GM19452 (cell line): ENCODE results near the gene RAPGEF2.
"Not testable (repeated sequence)": the region's sequence is repeated elsewhere in the genome, so short reads cannot be mapped to it uniquely, and the experiment has no call there.

Source experiments
- ATAC-seq: cut with Tn5 transposase; IDR thresholded peaks from one replicate; pipeline ENCODE4 v1.9.1; 2021; ENCODE audit not compliant: unreplicated experiment

The RAPGEF2 gene

DNA sequence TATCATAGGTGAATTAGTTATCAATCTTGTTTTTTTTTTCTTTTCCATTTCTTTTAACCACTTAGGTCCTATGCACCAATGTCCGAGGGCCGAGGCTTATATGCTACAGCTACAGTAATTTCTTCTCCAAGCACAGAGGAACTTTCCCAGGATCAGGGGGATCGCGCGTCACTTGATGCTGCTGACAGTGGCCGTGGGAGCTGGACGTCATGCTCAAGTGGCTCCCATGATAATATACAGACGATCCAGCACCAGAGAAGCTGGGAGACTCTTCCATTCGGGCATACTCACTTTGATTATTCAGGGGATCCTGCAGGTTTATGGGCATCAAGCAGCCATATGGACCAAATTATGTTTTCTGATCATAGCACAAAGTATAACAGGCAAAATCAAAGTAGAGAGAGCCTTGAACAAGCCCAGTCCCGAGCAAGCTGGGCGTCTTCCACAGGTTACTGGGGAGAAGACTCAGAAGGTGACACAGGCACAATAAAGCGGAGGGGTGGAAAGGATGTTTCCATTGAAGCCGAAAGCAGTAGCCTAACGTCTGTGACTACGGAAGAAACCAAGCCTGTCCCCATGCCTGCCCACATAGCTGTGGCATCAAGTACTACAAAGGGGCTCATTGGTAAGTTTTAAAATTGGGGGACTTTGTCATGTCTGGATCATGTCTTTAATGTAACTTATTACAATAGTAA is 250.7 kb downstream of the RAPGEF2 start:
- ATAC-seq, result no peak

DNA sequence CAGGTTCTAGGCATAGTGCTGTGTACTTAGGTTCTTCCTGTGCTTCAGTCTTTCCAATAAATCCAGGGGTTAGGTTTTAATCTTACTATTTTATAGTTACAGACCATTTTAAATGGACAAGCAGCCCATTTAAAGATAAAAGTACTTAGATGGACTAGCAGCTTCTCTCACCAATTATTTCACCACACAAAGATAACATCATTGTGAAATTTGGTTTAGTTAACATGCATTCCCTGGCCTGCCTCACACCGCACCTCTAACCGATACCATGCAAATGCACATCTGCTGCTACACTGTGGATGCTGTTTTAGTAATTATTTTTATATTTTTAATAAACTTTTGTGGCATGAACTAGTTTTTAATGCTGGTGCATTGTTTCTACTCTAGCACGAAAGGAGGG is 252.6 kb downstream of the RAPGEF2 start:
- no peak for ATAC-seq

DNA sequence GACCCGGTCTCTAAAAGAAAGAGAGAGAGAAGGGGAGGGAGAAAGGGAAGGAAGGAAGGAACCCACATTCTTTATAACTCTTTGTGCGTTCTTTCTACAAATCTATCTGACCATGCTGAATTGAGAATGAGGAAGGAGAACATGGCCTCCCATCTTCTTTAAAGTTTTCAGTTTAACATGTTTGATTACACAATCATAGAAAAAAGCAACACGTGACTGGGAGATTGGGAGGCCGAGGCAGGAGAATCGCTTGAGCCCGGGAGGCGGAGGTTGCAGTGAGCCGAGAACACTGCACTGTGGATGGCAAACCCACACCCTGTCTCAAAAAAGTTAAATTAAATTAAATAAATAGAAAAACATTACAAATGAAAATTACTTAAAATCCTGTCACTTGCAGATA is 254.5 kb downstream of the RAPGEF2 start:
- no peak for ATAC-seq

DNA sequence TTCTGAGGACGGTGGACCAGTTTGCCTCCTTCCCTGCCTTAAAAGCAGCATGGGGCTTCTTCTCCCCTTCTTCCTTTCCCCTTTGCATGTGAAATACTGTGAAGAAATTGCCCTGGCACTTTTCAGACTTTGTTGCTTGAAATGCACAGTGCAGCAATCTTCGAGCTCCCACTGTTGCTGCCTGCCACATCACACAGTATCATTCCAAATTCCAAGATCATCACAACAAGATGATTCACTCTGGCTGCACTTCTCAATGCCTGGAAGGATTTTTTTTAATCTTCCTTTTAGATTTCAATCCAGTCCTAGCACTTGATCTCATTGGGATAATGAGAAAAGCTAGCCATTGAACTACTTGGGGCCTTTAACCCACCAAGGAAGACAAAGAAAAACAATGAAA is 255.3 kb downstream of the RAPGEF2 start:
- no peak for ATAC-seq

DNA sequence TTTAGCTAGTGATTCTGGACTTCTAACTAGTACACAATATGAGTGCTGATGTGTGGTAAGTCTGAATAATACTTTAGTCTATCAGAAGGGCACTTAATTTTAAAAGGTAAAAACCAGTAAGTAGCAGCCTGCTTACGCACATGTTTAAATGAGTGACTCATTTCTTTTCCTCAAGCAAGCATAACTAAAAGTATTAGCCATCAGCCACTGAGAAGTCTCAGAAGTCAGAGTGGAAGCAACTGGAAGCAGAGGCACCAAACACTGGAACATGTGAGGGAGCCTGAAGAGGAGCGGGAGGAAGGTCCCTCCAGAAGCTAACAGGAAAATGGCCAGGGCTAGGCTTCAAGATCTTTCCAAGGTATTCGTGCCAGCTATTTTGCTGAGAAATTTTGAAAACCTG is 257.7 kb downstream of the RAPGEF2 start:
- no peak for ATAC-seq

DNA sequence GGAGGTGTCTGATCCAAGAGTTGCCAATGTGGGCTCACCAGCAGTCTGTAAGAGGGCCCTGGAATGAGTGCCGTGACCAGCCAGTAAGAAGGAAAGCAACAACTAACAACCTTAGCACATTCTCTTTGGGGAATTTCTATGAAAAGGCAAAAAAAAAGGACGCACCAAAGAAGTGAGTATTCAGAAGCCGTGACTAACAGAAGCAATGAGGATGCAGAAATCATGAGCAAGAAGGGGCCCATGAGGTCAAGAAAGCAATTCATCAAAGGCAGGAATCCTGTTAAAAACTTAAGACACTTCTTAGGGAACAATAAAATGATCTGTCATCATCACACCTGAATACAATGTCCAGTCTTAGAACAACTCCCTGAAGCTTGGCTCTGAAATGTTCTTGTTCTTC is 260.5 kb downstream of the RAPGEF2 start:
- no peak for ATAC-seq

DNA sequence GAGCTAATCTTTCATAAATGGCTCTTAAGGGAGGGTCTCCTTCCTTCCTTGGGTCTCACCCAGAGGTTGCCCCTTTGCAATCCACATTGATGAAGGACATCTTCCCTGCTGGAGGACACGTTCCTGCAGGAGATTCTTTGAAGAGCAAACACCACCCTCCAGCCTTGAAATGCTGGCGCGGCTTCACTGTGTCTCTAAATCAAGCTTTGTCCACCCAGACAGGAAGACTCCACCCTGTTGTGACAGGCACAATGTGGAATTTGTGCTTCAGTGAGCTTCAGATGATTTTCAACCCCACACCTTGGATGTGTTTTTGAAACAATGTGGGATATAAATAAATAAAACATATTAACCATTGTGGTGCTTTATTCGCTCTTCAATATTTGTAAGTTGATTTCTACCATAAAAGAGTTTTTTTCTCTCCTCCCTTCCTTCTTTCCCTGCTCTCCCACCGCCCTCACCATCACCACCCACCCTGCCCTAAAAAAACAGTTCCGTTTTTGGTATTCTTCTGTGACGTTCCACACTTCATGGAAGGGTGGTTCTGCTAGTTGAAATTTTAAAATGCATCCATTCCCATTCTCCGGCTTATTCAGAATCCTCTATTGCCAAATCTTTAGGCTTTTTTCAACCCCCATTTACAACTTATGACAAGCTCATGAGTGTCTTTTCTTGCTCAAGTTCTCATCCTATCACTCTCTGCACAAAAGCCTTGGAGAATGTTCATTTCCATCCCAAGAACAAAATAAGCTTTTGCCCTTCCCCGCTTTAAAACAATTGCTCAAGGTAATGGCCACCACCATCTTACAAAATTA is 264.3 kb downstream of the RAPGEF2 start:
- ATAC-seq, result no peak

DNA sequence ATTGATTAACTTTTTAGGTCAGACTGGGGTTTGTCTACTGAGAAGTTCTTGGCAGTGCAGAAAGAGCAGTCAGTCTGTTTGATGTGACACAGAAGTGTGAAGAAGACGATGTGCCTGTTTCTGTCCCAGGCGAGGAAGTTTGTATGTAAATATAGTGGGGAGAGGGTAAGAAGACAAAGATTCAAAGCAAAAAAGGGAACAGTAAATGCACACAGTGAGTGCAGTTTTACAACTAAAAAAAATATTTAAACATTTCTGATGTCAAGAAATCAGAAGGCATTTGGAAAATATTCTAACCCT is 264.9 kb downstream of the RAPGEF2 start:
- no peak for ATAC-seq

DNA sequence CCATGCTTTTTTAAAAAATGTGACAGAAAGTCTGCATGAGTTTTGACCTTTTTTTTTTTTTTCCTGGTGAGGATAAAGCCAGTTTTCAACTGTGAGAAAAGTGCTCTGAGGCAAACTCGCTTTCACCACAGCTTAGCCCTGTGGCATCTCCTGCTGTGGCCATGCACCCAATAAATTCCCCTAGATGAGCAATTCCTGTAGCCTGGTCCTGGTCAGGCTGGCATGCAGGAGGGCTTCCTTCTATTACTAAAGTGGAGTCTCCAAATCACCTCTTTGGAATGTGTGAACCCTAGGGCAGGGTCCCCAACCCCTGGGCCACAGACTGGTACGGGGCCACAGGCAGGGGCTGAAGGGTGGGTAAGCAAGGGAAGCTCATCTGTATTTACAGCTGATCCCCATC is 265.4 kb downstream of the RAPGEF2 start:
- ATAC-seq, result no peak

DNA sequence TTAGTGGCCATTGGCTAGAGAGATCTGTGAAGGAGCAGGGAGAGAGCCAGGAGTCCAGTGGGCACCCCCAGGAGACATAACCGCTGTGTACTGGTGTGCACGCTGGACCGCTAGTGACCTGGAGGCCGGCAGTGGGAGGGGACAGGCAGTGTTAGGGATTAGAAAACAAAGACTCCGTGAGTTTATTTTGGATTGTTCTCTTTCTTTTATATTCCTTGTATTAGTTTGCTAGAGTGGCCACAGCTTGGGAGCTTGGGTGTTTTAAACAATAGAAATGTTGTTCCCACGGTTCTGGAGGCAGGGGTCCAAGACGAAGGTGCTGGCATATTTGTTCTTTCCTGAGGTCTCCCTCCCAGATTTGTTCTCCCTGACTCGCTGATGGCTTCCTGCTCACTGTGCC is 266.4 kb downstream of the RAPGEF2 start:
- ATAC-seq, result no peak

DNA sequence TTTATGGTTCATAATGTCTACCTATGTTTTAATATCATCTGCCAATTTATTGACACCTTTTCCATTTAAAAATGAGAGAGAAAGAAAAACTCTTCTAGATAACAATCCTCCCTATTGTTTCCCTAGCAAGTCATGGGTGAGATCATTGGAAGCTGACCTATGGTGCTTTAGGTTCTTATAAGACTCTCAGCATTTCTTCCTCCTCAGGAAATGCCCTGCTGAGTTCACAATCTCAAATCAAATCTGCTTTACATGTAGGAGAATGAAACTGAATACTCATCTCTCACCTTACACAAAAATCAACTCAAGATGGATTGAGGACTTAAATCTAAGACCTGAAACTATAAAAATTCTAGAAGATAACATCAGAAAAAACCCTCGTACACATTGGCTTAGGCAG is 267.4 kb downstream of the RAPGEF2 start:
- ATAC-seq, result no peak

DNA sequence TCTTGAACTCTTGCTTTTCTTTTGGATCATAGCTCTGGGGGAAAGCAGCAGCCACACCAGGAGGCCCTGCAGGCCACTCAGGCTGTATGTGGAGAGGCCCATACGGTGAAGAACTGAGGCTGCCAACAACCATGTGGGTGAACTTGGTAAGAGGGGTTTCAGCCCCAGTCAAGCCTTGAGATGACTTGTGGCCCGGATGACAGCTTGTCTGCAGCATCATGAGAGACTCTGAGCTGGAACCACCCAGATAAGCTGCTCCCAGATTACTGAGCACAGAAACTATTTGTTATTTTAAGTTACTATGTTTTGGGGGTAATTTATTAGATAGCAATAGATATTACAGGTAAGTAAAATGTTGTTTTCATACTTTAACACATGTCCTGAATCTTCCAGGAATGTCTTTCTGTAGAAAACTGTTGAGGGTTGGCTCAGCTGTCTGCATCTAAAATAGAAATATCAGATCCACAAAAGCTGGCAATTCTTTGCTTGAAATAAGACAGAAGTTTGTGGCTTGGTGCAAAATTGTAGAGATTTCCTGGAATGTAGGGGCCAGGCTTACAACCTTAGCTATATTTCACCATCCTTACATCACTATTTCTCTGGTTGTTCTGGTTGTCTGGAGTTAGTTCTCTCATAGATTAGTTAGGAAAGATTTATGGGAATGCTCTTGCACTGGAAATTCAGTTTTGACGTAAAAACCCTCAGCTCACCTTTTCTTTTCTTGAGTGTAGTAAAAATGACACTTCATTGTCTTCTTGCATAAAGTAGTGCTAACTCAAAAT is 272.1 kb downstream of the RAPGEF2 start:
- no peak for ATAC-seq

DNA sequence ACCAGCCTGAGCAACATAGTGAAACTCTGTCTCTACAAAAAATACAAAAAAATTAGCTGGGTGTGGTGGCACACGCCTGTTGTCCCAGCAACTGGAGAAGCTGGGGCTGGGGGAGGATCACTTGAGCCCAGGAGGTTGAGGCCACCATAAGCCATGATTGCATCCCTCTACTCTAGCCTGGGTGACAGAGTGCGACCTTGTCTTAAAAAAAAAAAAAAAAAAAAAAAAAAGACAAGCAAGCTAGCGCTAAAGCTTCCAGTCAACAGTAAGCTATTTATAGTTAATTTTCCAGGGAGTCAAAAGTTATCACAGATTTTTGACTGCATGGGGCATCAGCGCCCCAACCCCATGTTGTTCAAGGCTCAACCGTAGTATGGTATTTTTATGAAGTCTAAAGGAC is 273.4 kb downstream of the RAPGEF2 start:
- ATAC-seq, result no peak

DNA sequence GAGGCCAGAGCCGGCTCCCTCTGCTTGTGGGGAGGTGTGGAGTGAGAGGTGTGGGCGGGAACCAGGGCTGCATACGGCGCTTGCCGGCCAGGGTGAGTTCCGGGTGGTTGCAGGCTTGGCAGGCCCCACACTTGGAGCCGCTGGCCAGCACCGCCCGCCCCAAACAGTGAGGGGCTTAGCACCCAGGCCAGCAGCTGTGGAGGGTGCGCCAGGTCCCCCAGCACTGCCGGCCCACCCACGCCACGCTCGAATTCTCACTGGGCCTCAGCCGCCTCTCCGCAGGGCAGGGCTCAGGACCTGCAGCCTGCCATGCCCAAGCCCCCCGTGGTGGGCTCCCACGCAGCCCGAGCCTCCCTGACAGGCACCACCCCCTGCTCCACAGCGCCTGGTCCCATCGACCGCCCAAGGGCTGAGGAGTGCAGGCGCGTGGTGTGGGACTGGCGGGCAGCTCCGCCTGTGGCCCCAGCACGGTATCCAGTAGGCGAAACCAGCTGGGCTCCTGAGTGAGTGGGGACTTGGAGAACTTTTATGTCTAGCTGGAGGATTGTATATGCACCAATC is 275.3 kb downstream of the RAPGEF2 start:
- ATAC-seq, result no peak

DNA sequence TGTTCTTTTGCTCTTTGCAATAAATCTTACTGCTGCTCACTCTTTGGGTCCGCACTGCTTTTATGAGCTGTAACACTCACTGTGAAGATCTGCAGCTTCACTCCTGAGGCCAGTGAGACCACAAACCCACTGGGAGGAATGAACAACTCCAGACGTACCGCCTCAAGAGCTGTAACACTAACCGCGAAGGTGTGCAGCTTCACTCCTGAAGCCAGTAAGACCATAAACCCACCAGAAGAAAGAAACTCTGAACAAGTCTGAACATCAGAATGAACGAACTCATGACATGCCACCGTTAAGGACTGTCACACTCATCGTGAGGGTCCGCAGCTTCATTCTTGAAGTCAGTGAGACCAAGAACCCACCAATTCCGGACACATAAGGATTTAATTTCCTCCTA is 276.2 kb downstream of the RAPGEF2 start:
- ATAC-seq, result not testable (repeated sequence)

DNA sequence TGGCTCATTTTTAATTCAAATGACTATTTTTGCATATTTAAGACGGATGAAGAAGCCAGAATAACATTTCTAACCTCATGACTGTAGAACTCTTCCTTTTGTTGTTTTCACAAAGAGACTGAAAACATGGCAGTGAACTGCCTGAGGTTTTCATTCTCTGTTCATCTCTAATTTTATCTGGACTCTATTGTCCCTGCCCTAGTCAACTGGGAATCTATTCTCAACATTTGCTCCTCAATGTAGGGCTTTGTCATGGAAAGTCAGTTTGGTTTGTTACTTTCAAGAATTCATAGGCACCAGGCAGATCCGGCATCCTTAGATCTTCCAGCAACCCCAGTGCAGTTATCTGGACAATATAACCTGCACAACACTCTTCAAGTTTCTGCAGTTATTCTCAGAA is 277.0 kb downstream of the RAPGEF2 start:
- no peak for ATAC-seq

DNA sequence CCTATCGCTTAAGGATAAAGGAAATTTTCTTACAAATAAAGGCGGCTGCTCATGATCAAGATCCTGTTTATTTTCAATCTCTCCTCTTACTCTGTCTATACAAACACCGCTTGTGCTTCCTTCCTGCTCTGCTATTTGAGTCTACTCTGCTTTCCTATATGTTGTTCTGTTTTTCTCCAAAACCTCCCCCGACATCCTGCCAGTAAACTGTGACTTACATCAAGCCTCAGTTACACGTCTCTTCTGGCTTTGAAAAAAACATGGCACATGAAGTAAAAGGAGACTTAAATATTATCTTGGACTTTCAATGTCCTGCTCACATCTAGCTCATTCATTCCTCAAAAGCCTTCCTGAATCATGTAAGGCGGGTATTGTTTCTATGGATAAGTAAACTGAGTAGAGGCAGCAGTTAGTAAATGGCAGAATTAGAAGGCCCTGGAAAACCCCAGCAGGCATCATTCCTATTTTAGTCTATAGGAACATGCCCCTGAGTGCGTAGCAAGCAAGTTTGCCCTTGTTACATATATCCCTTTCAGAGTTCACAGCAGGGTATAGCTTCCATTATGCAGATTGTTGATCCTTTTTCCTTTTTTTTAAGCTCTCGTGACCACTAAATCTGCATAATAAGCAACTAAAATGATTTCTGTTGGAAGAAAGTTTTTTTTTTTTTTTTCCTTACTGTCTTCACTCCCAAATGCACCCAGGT is 280.1 kb downstream of the RAPGEF2 start:
- ATAC-seq, result no peak

DNA sequence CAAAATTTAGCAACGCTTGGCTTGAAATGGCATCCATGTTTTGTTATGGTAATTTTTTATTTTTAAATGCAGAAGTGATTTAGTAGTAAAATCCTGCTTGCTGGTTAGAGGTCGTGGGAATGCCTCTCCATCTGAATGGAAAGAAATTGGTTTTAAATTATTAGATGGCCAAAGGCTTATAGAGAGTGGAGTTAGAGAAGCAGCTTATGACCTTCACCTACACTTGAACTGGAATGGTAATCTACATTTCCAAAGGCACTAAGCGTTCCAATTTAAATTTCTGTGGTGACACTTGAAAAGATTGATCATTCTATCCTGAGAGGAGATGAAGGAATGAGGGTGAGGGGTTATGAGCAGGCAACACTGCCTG is 280.7 kb downstream of the RAPGEF2 start:
- ATAC-seq, result no peak

DNA sequence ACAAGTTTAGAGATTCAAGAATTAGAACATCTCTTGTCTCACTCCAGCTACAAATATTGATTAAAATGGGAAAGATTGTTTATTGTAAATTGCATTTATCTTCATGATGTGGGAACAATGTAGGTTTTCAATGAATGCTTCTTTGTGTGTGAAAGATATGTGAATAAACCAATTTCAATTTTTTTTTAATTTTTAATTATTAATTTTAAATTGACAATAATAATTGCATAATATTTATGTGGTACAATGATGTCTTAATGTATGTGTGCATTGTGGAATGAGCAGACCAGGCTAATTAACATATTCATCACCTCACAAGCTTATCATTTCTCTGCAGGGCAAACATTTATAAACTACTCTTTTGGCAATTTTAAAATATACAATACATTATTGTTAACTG is 281.1 kb downstream of the RAPGEF2 start:
- ATAC-seq, result no peak

DNA sequence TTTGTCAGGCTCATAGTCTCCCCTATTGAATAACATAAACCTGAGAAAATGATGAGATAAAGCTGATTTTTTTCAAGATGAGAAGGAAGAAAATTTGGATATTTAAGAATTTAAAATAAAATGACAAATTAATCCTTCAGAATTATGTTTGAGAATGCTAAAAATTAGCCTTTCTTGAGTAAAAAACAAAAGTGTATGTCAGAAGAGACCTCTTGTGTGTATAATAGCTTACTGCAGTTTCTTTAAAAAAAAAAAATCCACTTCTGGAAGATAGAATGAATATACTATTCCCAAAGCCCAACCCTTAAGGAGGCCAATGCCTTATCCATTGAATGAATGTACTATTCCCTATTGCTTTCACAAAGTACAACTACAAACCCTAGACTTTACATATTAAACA is 281.8 kb downstream of the RAPGEF2 start:
- ATAC-seq, result no peak

DNA sequence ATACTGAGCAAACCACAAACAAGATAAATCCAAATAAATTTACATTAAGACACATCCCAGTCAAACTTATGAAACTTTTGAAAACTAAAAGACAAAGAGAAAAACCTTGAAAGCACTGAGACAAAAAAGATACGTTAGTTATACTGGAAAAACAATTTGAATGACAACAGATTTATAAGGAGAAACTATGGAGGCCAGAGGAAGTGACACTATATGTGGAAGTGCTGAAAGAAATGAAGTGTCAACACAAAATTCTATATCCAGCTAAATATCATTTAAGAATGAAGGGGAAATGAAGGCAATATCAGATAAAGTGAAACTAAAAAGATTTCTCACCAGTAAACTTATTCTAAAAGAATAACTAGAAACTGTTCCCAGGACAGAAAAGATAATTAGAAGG is 283.7 kb downstream of the RAPGEF2 start:
- no peak for ATAC-seq
